GM19351 (cell line): ENCODE results near the gene ZNF593OS.
A peak's percentile ranks its signal among the peaks of the same experiment; 100 is the strongest.

Source experiments
- ATAC-seq: cut with Tn5 transposase; IDR thresholded peaks from one replicate; pipeline ENCODE4 v1.9.1; 2021; ENCODE audit warnings: mild to moderate bottlenecking, moderate library complexity; ENCODE audit not compliant: unreplicated experiment

ZNF593OS gene

DNA sequence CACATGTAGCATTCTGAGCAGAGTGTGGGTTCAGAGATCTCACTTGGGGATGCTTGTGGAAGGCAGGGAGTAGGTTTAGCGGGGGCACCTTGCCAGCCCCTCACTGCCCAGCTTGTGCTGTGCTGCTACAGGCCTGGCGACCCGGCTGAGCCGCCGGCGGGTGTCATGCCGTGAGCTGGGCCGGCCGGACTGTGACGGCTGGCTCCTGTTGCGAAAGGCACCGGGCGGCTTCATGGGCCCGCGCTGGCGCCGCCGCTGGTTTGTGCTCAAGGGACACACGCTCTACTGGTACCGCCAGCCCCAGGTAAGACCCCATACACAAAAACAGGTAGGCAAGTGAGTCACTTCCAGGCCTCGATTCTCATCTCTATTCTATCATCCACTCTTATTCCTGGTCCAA, 13.3 kb upstream of the ZNF593OS start:
- ATAC-seq: no peak

DNA sequence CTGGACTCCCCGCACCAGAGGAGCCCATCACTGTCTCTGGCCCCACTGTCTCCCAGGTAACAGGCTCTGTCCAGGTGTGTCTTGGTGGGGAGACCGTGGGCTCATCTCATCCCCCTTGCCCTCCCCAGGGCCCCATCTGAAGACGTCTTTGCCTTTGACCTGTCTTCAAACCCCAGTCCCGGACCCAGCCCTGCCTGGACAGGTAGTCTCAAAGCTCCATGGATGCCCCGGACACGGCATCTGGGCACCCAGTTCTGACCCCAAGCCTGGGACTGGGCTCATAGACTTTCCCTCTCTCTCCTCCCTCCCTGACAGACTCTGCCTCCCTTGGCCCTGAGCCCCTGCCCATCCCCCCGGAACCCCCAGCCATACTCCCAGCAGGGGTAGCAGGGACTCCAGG, 12.5 kb upstream of the ZNF593OS start:
- ATAC-seq: no peak

DNA sequence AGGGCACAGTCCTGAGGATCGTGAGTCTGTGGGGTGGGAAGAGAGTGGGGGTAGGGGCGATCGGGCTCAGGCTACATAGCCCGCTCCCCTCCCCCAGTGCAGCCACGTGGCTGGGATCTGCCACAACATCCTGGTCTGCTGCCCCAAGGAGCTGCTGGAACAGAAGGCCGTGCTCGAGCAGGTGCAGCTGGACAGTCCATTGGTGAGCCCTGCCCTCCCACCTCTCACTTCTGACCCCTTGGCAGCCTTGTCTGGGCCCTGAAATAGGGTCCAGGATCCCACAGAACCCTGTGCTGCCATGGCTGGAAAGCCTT, 10.7 kb upstream of the ZNF593OS start:
- no peak for ATAC-seq

DNA sequence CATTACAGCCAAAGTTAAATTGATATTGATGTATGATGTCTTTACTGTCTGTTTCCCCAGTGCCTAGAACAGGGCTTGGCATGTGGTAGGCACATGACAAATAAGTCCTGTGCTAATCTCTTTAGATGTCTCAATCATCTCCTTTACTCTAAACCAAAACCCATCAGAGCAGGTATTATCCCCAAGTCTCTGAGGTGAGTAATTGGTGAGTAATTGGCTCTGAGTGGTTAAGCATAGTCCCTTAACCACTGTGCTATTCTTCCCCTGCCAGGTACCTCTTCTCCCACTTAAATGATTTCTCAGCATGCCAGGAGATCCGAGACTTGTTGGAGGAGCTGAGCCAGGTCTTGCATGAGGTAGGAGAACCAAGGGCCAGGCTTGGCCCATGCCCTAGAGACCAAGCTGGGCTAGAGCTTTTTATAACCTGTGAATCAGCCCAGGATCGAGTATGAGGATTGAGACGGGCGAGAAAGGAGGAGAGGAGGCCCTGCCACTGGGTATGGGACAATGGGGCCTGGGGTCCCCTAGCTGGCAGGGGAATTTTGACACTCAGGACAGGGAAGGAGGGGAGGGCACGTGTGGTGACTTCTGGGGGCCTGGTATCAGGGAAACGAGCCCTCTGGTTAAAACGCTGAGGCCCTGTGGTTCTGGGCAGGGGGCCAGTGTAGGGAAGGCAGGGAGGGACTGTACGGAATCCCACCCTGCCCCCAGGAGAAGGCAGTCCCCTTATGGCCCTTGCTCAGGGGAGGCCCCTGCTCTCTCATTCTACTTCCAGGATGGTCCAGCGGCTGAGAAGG, 10.2 kb upstream of the ZNF593OS start:
- no peak for ATAC-seq

DNA sequence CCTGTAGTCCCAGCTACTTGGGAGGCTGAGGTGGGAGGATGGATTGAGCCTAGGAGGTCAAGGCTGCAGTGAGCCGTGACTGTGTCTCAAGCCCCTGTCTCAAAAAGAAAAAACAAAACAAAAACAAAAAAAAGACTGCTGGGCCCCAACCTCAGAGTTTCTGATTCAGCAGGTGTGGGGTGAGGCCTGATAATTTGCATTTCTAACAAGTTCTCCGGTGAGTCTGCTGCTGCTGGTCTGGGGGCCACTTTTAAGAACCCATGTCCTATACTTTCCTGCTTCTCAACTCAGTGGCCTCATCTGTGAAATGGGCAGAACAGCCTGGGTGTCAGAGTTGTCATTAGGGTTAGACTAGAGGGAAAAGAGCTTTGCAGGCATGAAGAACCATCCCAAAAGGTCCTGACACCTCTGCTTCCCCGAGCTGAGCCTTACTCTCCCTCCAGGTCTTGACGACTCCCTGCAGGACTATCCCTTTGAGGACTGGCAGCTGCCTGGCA, 8.4 kb upstream of the ZNF593OS start:
- ATAC-seq: no peak

DNA sequence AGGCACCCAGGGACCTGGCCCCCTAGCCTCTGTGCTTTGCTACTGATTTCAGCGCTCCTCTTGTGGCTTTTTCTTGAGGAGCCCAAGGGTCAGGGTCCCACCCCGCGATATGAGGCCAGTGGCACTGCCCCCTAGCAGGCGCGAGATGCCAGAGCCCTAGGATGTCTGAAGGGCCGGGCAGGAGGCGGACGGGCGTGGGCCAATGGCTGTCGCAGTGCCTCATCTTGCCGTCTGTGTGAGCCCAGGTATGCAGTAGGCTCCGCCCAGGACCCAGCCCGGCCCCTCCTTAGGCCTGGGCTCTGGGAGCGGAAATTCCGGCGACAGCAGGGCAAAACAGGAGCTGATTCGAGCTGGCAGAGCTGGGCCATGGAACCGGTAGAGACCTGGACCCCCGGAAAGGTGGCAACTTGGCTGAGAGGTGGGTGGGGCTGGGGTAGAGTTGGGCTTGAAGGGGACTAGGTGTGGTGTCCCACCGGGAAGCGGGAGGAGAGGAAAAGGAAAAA, 5.6 kb upstream of the ZNF593OS start, which contains the start of gene CNKSR1:
CNKSR1 (plus strand) TSS at position 310 of the 503 bp plus-strand sequence; CDS start at position 367, 57 bp downstream.
- no peak for ATAC-seq

DNA sequence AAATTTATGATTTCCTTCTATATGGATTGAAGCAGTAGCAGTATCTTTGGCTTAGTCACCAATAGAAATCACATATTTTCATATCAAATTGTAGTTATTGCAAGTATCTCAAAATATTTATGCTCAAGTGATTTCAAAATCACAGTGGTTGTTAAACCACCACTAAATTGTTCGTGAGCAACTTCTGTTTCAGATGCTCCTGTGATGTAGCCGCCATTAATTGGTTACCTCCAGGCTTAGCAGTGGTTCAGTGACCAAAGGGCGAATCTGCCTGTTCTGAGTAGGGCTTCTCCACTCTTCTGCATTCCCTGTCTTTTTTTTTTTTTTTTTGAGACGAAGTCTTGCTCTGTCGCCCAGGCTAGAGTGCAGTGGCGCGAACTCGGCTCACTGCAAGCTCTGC, 3.7 kb upstream of the ZNF593OS start:
- ATAC-seq: no peak

DNA sequence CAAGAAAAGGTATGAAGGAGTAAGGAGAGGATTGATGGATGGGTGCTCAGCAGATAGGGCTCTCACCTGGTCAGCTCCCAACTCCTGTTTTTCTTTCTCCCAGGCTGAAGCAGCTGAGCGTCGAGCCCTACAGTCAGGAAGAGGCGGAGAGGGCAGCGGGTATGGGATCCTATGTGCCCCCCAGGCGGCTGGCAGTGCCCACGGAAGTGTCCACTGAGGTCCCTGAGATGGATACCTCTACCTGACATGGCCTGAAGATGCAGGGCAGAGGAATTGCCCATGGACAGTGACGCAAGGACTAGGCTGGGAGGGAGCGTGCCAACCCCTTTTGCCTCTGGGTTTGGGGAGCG, 1.2 kb downstream of the ZNF593OS start:
- ATAC-seq: no peak

DNA sequence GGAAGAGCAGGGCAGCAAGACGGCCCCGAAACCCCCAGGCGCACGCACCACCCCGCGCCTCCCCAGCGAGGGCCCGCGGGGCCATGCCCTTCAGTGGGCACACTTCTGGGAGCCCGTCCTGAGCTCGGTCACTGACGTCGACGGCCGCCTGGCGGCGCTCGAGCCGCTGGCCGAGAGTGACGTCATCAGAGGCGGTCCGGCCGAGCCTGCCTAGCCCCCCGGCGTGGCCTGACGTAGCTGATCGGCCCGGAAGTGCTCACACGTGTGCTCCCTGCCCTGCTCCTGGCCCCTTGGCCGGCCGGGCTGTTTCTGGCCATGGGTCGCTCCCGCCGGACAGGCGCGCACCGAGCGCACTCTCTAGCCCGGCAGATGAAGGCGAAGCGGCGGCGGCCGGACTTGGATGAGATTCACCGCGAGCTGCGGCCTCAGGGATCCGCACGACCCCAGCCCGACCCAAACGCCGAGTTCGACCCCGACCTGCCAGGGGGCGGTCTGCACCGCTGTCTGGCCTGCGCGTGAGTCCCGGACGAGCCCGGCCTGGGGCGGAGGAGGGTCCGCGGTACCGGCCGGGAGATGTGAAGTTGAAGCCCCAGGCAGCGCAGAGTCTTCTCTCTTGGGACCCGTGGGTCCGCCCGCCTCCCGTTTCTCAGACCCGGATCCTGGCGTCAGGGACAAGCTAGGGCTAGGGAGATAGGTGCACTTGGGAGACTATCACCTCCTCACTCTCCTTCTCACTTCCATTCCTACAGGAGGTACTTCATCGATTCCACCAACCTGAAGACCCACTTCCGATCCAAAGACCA, 1.8 kb downstream of the ZNF593OS start, which contains the start of gene ZNF593:
ZNF593 (plus strand) TSS at position 240 of the 803 bp plus-strand sequence; CDS start at position 316, 76 bp downstream.
- ATAC-seq: peak; percentile 97

DNA sequence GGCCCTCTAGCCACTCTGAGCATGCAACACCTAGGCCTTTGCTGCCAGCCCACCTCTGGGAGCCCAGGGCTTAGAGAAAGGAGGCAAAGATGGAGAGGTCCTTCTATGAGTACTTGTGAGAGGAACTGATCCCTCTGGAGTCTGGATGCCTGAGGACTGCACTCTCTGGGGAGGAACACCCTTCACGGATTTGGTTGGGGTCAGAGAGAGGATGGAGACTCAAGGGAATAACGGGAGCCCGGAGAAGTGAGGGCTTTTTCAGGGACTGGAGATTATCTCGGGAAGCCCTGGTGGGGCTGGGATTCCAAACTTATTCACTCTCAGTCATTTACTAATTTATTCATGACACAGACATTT, 2.5 kb downstream of the ZNF593OS start:
- no peak for ATAC-seq

DNA sequence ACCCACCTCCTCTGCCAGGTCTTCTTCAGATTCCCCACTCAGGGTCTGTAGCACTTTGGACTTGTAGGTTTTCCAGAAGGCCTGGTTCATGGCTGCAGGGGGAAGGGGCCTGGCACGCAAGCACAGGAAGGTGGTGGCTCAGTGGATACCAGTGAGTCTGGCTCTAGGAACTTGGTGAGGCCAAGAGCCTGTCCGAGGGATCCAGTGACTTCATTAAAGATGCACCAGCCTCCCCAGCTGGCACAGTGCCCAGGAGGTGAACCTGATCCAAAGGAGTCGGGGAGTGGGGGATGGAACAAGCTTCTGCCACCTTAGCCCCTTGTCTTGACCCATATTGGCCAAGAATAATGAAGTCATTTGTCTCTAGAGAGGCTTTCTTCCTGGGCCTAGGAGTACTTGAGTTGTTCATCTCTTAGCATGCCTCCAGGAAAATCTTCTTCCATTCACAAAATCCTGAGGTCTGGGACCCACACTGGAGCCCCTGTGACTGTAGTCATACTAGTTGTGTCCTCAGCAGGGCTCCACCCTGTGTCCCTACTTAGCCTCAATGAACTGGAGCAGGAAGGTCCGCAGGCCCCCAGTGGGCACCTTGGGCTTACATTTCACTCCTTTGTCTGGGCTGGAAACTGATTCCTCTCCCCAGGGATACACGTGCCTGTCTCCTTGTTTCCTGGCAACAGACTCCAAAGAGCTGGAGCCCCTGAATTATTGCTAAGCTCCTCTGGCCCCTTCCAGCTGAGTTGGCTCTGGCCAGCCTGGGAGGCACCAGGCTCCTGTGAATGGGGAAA, 3.0 kb downstream of the ZNF593OS start, which contains the start of gene C1orf232:
C1orf232 (minus strand) TSS at position 554 of the 788 bp plus-strand sequence; CDS start at position 90, 464 bp downstream.
- no peak for ATAC-seq

DNA sequence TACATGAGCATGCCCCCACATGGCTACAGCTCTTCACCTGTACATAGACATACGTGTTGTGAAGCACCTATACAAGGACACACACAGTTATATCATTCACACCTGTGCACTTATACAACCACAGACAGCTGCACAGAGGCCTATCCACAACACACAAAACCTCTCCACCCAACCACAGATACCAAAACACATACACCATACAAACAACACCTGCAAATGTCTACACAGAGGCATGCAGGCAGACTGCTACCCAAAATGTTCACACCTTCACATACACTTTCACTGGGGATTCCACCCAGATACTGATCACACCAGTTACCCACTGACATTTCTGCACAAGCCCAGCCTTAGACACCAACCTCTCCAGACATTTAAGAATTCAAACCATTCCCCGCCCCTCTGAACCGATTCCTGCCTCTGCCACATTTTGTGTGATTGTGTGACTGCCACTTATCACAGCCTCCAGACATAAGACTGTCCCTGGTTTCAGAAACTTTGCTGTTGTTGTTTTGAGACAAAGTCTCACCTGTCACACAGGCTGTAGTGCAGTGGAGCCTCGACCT, 4.8 kb downstream of the ZNF593OS start:
- no peak for ATAC-seq

DNA sequence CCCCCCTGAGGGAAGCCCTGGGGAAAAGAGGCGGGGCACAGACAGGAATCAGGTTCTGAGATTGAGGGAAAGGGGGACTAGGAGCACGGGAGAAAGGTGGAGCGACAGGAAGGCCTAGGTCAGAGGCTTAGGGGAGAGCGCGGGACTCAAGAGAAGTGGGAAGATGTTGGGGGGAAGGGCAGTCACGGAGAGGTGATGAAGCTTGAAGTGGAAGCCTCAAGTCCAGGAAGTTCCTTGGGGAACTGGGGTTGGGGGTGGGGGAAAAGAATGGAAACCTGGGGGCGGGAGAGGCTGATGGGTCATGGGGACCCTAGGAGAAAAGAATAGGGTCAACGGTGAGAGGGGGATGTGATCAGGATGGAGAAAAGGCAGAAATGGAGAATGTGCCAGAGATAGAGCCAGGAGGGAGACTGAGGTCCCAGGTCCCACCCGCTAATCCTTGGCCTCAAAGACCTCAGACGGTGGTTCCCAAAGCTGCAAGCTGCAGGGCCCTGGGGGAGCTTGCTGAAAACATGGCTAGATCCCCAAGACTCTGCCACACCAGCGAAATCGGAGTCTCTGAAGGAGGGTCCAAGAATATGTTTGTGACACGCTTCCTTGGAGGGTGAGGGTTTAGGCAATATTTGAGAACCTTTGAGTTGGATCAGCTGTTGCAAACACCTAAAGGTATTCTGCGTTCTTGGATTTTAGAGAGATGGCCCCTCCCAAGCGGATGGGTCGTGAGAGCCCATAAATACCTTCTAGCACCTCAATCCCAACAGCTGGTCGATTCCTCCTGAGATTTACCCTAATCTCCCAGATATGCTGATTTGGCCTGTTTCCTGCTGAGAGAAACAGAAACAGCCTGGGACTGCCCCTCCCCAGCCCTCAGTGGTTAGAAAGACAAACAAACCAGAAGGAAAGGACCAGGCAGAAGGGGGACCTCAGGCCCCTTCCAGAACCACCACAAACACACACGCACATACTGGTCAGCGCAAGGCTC, 6.5 kb downstream of the ZNF593OS start:
- no peak for ATAC-seq

DNA sequence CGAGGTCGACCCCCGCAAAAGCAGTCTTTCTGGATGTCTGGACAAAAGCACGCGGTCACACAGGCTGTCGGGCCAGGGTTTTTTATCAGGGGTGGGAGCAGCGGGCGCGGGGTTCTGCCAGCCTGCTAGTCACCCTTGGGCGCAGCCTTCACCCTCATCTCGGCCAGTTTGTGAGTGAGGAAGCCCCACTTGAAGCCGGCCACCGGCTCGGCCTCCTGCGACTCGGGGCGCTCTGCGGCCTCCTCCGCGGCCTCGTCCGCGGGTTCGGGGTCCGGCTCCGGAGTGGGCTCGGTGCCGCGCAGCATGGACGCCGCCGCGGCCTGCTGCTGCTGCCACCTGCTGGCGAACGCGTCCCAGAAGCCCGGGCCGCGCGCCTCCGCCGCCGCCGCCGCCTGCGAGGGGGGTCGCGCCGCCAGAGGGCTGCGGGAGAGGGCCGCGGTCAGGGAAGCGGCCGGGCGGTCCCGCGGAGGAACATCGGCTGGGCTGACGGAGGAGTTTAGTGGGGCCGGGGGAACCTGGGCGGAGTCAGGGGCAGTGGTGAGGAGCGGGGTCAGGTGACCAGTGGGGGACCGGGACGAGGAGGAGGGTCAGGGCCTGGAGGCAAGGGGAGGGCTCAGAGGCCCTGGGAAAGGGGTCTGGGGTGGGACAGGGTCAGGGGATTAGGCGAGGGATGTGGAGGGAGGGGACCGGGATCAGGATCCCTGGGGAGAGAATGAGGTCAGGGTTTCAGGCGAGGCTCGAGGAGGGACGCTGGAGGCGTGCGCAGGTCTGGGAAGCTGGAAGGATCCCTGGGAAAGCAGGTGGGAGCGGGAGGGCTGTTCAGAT, 7.4 kb downstream of the ZNF593OS start:
- no peak for ATAC-seq

DNA sequence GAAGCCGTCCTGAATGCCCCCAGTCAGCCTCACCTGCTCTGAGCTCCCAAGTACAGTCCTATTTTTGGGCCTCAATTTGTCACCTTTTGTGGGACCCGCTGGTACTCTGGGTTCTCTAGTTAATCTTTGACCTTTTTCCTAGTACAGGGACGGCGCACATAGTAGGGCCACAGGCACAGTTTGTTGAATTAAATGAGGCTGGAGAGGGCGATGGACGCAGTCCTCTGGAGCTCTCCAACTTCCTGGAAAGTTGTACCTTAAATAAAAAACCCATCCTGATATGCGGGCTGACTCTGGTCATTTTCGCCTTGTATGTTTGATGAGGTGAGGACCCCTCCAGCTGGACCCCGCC, 8.0 kb downstream of the ZNF593OS start:
- ATAC-seq: no peak

DNA sequence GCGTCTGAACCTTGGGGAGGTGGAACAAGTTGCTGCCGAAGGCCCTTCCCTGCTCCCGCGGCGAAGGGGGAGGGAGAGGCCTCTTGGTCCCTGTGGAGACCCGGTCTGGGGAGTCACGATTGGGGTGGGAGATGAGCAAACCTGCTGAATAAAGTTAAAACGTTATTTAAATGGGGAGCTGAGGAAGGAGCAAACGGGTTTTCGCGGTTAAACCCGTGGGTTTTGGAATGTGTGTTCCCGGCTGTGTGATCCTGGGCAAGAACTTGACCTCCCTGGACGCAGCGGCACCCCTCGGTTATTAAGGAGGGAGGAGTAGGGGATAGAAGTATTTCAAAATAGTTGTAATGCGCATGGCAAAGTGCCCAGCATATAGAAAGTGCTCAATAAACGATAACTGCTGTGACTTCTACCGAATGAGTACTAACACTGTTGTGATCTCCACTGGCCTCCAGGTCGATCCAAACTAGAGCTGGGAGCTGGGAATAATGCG, 9.4 kb downstream of the ZNF593OS start:
- ATAC-seq: no peak

DNA sequence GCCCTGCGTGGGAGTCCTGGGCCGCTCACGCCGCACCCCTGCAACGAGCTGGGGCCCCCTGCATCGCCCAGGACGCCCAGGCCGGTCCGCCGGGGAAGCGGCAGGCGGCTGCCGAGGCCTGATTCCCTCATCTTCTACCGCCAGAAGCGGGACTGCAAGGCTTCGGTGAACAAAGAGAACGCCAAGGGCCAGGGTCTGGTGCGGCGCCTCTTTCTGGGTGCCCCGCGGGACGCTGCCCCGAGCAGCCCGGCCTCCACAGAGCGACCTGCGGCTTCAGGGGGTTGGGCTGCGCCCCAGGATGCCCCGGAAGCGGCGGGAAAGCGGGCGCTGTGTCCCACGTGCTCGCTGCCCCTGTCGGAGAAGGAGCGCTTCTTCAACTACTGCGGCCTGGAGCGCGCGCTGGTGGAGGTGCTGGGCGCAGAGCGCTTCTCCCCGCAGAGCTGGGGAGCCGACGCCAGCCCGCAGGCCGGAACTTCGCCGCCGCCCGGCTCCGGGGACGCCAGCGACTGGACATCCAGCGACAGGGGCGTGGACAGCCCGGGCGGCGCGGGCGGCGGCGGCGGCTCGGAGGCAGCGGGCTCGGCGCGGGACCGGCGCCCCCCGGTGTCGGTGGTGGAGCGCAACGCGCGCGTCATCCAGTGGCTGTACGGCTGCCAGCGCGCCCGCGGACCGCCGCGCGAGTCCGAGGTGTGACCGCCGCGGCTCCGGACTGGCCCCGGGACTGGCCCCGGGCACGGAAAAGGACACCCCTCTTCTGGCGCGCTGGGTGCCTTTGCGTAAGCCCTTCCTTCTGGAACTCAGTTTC, 10.0 kb downstream of the ZNF593OS start:
- no peak for ATAC-seq
